GM12874 (cell line): ENCODE measurements around the gene FAM240B.

Experiments used
- TF ChIP-seq, protein P1 (sequence below): IDR thresholded peaks from 2 replicates; pipeline ENCODE4 v1.5.1; 2011; ENCODE audit warnings: low read depth, mild to moderate bottlenecking, control low read depth, low read length, moderate library complexity; ENCODE audit not compliant: insufficient read depth

The FAM240B gene

DNA sequence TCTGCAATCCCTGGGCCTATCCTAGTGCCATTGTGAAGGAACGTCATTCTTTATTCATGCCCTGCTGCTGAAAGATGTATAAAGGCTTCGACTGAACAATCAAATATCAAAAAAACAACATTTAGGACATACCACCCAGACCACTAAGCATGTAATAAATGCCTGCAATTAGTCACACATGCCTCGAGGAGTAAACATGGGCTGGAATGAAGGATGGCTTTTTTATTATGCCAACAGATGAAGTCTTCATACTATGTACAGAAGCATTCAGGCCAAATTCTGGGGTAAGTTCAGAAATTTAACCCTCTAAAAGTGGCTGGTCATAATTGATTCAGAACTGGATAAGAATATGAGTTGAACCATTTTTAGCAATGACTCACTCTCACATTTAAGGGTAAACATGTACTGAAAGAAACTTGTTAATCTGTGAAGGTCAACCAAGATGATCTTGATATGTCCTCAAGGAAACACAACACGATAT is 38.1 kb downstream of the FAM240B start:
- TF ChIP-seq, protein P1, sequence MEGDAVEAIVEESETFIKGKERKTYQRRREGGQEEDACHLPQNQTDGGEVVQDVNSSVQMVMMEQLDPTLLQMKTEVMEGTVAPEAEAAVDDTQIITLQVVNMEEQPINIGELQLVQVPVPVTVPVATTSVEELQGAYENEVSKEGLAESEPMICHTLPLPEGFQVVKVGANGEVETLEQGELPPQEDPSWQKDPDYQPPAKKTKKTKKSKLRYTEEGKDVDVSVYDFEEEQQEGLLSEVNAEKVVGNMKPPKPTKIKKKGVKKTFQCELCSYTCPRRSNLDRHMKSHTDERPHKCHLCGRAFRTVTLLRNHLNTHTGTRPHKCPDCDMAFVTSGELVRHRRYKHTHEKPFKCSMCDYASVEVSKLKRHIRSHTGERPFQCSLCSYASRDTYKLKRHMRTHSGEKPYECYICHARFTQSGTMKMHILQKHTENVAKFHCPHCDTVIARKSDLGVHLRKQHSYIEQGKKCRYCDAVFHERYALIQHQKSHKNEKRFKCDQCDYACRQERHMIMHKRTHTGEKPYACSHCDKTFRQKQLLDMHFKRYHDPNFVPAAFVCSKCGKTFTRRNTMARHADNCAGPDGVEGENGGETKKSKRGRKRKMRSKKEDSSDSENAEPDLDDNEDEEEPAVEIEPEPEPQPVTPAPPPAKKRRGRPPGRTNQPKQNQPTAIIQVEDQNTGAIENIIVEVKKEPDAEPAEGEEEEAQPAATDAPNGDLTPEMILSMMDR = no peak

DNA sequence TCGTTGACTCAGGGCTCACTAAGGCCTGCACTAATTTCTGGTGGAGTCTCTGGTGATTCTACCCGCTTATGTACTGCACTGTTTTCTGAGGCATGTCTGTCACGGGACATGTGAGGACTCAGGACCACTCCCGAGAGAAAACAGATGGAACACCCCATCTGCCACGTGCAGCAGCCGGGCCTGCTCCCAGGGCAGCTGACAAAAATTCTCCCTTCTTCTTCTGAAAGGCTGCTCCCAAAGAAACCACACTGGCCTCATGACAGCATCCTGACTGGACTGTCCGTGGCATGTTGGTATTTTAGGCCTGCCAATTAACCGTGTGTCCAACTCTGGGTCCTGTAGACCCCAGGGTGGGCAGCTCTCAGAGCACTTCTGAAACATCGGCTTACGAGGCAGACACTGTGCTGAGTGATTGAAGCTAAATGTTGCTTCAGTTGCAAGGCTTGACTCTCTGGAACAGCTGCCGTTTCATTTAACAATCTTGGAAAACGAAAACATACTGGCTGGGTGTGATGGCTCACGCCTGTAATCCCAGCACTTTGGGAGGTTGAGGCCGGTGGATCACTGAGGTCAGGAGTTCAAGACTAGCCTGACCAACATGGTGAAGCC is 39.0 kb downstream of the FAM240B start:
- TF ChIP-seq, protein P1 = no peak

DNA sequence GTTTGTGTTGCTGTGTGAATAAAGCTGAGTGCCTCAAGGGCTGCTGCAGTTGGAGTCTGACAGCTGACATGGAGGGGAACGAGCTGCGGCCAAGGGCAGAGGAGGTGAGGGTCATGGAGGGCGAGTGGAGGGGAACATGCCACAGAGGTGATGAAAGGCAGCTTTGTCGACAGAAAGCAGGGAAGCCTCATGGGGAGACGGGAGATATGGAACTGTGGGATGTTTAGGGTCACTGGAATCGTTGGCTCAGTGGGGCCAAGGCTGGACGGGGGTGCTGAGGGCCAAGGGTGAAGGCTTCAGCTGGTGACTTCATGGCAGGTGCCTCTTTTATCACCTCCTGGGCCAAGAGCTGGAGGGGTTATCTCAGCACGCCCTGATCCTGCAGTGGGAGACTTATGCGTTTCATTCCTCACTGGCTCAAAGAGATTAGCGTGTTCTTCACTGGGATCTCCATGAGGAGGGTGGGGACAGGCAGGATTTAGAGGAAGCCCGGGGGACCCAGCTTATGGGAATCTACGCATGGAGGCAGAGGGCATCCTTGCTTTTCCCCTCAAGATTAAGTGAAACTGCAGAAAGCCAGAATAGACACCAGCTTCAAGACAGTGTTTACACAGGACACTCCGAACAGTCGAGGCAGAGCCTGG is 42.2 kb downstream of the FAM240B start:
- TF ChIP-seq, protein P1 = no peak

DNA sequence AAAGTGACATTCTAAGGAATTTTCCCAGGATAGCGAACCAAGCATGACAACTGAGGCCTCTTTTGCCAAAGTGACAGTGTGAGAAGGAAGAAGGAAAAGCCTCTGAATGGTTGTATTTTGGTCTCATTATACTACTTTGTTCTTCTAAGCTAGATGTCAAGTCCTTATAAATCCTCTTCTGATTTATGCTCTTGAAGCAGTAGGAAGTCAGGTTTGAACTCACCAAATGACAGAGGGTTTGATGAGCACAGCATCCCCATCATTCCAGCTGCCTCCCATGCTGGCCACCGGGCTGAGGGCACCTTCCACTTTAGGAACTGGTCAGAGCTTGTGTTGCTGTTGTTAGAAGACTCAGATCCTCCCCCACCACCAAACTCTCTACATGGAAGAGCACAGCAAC is 44.1 kb downstream of the FAM240B start:
- TF ChIP-seq, protein P1 = no peak

DNA sequence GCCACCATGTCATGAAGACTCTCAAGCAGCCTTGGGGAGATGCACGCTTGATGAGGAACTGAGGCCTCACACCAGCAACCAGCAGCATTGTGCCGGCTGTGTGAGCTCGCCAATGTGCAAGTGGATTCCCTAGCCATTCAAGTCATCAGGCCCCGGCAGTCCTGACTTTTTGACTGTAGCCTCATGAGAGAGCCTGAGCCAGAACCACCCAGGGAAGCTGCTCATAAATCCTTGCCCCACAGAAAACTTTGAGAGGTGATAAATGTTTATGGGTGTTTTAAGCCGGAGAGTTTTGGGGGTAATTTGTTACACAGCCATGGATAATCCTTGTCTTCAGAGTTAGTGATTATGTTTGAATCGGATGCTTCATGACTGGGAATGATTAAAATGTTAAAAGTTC is 44.7 kb downstream of the FAM240B start:
- TF ChIP-seq, protein P1 = no peak

DNA sequence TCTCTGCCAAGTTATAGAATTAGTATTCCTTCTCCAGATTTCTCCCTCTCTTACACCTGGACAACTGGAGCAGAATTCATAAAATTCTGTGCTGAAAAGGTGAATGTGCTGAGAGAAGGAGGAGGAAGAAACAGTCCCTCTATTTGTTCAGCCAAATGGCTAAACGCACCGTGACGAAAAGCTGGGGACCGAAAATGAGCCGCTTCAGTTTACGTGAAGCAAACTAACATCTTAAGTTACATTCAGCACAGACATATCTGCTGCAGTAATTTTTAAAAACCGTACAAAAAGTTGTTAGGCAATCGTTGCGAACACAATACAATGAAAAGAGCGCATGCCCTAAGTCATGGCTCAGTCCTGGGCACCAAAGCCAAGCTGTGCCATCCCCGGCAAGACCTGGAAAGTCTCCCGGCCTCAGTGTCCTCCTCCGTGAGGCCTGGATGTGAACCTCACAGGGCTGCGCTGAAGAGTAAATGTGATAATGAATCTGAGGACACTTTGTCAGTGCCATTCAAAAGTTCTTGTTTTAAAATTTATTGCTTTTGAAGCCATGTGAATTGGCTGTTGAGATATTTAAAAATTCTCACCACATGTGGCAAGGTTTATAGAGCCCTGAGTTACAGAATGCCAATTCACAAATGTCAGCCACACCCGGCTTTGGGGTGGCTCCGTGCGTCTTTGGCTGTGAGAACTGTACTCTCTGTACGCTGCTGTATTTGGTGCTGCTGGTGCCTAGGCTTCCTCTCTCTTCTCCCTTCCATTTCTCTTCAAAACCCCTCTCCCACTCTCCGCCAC is 46.3 kb downstream of the FAM240B start:
- TF ChIP-seq, protein P1 = no peak

DNA sequence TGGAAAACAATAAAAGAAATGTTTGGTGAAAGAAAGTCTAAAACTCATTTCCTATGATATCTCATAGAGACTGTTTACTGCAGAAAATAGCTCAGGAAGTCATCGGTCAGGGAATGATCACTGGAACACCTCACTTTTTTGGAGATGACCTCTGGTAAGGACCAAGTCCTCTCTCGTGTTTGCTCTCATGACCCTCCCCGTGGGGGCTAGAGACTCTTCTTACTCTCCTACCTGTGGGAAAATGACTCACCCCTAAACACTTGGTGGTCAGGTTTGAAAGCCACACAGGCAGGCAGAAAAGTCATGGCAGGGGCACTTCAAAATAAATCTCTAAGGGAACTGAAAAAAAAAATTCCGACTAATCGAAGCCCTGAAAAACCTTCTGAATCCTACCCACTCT is 48.2 kb downstream of the FAM240B start:
- TF ChIP-seq, protein P1 = no peak
